ENCODE results near the gene DPH1.

DNA sequence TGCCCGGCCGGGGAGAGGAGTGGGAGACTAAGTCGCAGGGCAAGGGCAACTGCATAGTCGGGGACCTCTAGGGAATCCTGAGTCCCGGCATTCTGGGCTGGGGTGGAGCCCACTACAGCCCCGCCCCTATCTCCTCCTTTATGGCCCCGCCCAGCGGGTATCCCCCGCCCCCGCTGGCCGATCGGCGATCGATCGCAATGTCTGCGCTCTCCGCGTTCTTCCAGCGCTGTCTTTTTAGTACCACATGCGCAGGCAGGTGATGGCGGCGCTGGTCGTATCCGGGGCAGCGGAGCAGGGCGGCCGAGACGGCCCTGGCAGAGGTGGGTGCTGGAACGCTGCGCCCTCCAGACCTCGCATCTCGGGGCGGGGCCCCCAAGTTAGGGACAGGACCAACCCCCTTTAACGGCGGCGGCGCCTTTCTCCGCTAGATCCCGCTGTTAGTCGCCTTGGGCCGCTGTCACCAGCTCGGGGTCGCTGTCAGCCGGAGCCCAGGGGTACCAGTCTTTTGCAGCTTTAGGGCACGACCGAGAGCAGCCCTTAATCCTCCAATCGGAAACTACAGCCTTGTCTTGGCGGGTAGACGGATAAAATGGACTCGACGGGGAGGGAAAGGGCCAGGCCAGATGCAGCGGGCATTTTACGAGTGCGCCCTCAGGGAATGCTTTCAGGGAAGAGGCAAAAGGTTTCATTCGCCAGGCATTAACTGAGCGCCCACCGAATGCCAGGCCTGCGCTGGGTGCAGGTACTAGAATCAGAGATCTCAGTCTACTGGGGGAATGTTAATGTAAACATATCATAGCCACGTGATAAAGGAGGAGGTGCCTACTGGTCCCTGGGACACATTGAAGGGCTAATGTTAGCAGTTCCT lies at the start of gene DPH1:
- TF ChIP-seq CTCF (IDR thresholded peaks at IDR 0.05) (no peak), EP300 (IDR thresholded peaks at IDR 0.05) (no peak), POLR2A (IDR thresholded peaks at IDR 0.05) (peak; percentile 48 to 54), POLR2AphosphoS5 (IDR thresholded peaks at IDR 0.05) (peak; percentile 78)

Measured in gastroesophageal sphincter (tissue), 3 donors.